ENCODE data around the gene PPIF. TPM values are rescaled to one million over a fixed set of nuclear protein-coding genes. Genes with fewer than 3 reads are reported as not detected.

PPIF gene
- total and polyA plus RNA-seq, 4 donors = 22.2 to 84.3 (median 60.0) TPM

DNA sequence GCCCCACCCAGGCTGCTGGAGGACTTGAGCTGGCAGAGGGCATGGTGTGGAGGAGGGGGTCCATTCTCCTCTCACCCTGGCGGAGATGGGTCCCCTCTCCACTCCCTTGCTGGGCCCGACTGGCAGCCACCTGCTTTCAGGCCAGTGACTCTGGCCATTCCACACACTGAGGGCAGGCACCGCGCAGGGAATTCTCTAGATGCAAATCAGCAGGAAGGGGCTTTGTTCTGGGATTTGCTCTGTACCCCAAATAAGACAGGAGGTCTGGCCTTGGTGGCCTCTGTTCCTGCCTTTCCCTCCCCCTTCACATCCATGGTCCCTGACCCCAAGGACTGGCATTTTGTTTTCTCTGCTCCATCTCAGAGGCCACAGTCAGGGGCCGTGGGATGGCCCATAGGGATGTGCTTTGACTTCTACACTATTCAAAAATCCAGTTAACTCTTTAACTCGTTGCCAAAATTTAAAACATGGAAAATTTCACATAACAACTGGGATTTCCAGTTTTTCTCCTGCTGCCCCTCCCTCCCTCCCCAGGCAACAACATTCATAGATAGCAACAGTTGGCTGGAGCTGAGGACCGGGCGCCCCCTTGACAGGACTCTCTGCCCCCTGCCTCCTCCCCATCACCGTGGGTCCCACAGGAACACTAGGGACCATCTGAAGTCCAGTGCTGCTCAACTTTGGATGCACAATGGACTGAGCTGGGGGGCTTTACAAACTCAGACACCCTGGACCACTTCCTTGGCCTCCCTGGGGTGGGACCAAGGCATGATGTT is 33.9 kb downstream of the PPIF start:
- H3K27me3 ChIP-seq (ENCODE audit: control insufficient read depth in 4 of 4, insufficient read depth in 4 of 4, low read length in 3 of 4) = no peaks in the 10 kb centered on the region
- TF ChIP-seq HNF4G (IDR thresholded peaks at IDR 0.05) (no peak), RAD21 (IDR thresholded peaks at IDR 0.05) (no peak), SP1 (IDR thresholded peaks at IDR 0.05) (no peak), YY1 (IDR thresholded peaks at IDR 0.05) (no peak), EGR1 (IDR thresholded peaks at IDR 0.05; ENCODE audit: low read depth in 2 of 2) (no peak), TAF1 (conservative IDR thresholded peaks at IDR 0.05) (no peak), GABPA (IDR thresholded peaks at IDR 0.05 in 1 of 2, conservative IDR thresholded peaks at IDR 0.05 in 1 of 2) (no peak), JUND (IDR thresholded peaks at IDR 0.05) (no peak), FOXA2 (IDR thresholded peaks at IDR 0.05) (no peak), NR2F2 (IDR thresholded peaks at IDR 0.05) (no peak), FOXA1 (IDR thresholded peaks at IDR 0.05) (no peak)
- TF ChIP-seq, protein P1, sequence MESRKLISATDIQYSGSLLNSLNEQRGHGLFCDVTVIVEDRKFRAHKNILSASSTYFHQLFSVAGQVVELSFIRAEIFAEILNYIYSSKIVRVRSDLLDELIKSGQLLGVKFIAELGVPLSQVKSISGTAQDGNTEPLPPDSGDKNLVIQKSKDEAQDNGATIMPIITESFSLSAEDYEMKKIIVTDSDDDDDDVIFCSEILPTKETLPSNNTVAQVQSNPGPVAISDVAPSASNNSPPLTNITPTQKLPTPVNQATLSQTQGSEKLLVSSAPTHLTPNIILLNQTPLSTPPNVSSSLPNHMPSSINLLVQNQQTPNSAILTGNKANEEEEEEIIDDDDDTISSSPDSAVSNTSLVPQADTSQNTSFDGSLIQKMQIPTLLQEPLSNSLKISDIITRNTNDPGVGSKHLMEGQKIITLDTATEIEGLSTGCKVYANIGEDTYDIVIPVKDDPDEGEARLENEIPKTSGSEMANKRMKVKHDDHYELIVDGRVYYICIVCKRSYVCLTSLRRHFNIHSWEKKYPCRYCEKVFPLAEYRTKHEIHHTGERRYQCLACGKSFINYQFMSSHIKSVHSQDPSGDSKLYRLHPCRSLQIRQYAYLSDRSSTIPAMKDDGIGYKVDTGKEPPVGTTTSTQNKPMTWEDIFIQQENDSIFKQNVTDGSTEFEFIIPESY (IDR thresholded peaks at IDR 0.05) = no peak
- TF ChIP-seq, protein P2, sequence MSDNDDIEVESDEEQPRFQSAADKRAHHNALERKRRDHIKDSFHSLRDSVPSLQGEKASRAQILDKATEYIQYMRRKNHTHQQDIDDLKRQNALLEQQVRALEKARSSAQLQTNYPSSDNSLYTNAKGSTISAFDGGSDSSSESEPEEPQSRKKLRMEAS (IDR thresholded peaks at IDR 0.05) = no peak
- TF ChIP-seq, protein P3, sequence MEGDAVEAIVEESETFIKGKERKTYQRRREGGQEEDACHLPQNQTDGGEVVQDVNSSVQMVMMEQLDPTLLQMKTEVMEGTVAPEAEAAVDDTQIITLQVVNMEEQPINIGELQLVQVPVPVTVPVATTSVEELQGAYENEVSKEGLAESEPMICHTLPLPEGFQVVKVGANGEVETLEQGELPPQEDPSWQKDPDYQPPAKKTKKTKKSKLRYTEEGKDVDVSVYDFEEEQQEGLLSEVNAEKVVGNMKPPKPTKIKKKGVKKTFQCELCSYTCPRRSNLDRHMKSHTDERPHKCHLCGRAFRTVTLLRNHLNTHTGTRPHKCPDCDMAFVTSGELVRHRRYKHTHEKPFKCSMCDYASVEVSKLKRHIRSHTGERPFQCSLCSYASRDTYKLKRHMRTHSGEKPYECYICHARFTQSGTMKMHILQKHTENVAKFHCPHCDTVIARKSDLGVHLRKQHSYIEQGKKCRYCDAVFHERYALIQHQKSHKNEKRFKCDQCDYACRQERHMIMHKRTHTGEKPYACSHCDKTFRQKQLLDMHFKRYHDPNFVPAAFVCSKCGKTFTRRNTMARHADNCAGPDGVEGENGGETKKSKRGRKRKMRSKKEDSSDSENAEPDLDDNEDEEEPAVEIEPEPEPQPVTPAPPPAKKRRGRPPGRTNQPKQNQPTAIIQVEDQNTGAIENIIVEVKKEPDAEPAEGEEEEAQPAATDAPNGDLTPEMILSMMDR (IDR thresholded peaks at IDR 0.05; ENCODE audit: low read depth, low read length, missing input control) = no peak
- TF ChIP-seq, protein P4, sequence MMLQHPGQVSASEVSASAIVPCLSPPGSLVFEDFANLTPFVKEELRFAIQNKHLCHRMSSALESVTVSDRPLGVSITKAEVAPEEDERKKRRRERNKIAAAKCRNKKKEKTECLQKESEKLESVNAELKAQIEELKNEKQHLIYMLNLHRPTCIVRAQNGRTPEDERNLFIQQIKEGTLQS (IDR thresholded peaks at IDR 0.05) = no peak
- peaks cover 0 to 6% (median 2%) of the 10 kb centered on the region in 4 donors for H3K36me3 ChIP-seq (ENCODE audit: control insufficient read depth in 4 of 4, insufficient read depth in 3 of 4, low read depth in 1 of 4, low read length in 3 of 4)
- peak; percentile 33 for DNase-seq (ENCODE audit: low spot score)
- no peaks in the 10 kb centered on the region for H3K9me3 ChIP-seq (ENCODE audit: control insufficient read depth in 4 of 4, low read length in 3 of 4)
- peaks cover 11 to 60% (median 29%) of the 10 kb centered on the region in 4 donors for H3K4me1 ChIP-seq (ENCODE audit: control insufficient read depth in 4 of 4, insufficient read depth in 4 of 4, low read length in 3 of 4)
- H3K9ac ChIP-seq (ENCODE audit: low read depth in 1 of 2, low read length in 2 of 2) = peak overlapping the region in 1 of 2 donors; percentile 30
- no peak overlapping the region for H3K4me3 ChIP-seq (ENCODE audit: low read depth in 1 of 3, low read length in 3 of 3)
- 70% methylated on average over 9 of the region's 9 CpGs for whole genome bisulfite sequencing
- peak overlapping the region; percentile 96 to 99 for H3K27ac ChIP-seq (ENCODE audit: low read depth in 1 of 2, low read length in 2 of 2)

DNA sequence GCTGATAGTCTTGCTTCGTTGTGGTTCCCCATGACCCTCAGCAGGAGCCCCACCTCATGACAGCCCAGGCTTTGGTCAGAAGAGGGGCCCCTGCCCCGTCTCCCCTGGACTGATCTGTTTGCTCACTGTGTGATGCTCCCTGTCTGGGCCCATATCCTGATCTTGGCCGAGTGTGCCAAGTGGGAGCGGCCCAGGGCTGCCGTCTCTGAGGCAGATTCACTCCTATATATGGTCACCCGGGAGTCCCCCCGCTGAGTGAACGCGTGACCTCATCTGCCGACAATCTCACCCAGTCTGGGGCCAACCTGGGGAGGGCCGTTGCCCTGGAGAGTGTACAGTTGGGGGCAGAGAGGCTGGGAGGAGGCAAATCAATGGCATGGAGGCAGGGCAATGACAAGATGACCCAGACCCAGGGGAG is 34.5 kb downstream of the PPIF start:
- DNase-seq (ENCODE audit: low spot score) = peak; percentile 40
- WGBS = 36% methylated on average over 11 of the region's 11 CpGs
- H3K9ac ChIP-seq (ENCODE audit: low read depth in 1 of 2, low read length in 2 of 2) = no peak overlapping the region

More for the DNA sequence above, 34.5 kb downstream of the PPIF start:
- Histone ChIP-seq H3K27ac (ENCODE audit: low read depth in 1 of 2, low read length in 2 of 2) (peak overlapping the region; percentile 96 to 99), H3K9me3 (ENCODE audit: control insufficient read depth in 4 of 4, low read length in 3 of 4) (no peaks in the 10 kb centered on the region), H3K36me3 (ENCODE audit: control insufficient read depth in 4 of 4, insufficient read depth in 3 of 4, low read depth in 1 of 4, low read length in 3 of 4) (peaks cover 0 to 12% (median 5%) of the 10 kb centered on the region in 4 donors), H3K4me3 (ENCODE audit: low read depth in 1 of 3, low read length in 3 of 3) (no peak overlapping the region), H3K4me1 (ENCODE audit: control insufficient read depth in 4 of 4, insufficient read depth in 4 of 4, low read length in 3 of 4) (peaks cover 11 to 60% (median 29%) of the 10 kb centered on the region in 4 donors), H3K27me3 (ENCODE audit: control insufficient read depth in 4 of 4, insufficient read depth in 4 of 4, low read length in 3 of 4) (no peaks in the 10 kb centered on the region)
- TF ChIP-seq, protein P5, sequence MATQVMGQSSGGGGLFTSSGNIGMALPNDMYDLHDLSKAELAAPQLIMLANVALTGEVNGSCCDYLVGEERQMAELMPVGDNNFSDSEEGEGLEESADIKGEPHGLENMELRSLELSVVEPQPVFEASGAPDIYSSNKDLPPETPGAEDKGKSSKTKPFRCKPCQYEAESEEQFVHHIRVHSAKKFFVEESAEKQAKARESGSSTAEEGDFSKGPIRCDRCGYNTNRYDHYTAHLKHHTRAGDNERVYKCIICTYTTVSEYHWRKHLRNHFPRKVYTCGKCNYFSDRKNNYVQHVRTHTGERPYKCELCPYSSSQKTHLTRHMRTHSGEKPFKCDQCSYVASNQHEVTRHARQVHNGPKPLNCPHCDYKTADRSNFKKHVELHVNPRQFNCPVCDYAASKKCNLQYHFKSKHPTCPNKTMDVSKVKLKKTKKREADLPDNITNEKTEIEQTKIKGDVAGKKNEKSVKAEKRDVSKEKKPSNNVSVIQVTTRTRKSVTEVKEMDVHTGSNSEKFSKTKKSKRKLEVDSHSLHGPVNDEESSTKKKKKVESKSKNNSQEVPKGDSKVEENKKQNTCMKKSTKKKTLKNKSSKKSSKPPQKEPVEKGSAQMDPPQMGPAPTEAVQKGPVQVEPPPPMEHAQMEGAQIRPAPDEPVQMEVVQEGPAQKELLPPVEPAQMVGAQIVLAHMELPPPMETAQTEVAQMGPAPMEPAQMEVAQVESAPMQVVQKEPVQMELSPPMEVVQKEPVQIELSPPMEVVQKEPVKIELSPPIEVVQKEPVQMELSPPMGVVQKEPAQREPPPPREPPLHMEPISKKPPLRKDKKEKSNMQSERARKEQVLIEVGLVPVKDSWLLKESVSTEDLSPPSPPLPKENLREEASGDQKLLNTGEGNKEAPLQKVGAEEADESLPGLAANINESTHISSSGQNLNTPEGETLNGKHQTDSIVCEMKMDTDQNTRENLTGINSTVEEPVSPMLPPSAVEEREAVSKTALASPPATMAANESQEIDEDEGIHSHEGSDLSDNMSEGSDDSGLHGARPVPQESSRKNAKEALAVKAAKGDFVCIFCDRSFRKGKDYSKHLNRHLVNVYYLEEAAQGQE (IDR thresholded peaks at IDR 0.05) = peak; percentile 4
- TF ChIP-seq SP1 (IDR thresholded peaks at IDR 0.05) (peak; percentile 66), JUND (IDR thresholded peaks at IDR 0.05) (peak; percentile 35 to 58), RAD21 (IDR thresholded peaks at IDR 0.05) (peak in 1 of 2 donors; percentile 36), RXRA (IDR thresholded peaks at IDR 0.05) (peak; percentile 68 to 89), NR2F2 (IDR thresholded peaks at IDR 0.05) (peak; percentile 65), HNF4A (conservative IDR thresholded peaks at IDR 0.05) (peak in 1 of 2 donors; percentile 38), EGR1 (IDR thresholded peaks at IDR 0.05; ENCODE audit: low read depth in 2 of 2) (no peak), HNF4G (IDR thresholded peaks at IDR 0.05) (no peak)
- TF ChIP-seq, protein P3 (IDR thresholded peaks at IDR 0.05; ENCODE audit: low read depth, low read length, missing input control) = no peak
